Measurements from ENCODE around the gene GPR141. TPM values are rescaled to one million over a fixed set of nuclear protein-coding genes. Genes with fewer than 3 reads are reported as not detected.

Gene GPR141
- total and polyA plus RNA-seq, 2 of the 13 experiments (the other 11 are each of a cell fraction or from before 2014, with no cell fraction given) = not detected

GRCh38 chr7:37769291-37769690 is 85.7 kb downstream of the GPR141 start:
- in situ Hi-C loops (cut with HindIII; ENCODE audit: extremely low pct_ligation_motif_present, low pct_unique_long_range_greater_than_20kb) = no loop called here
- no peaks in the 10 kb centered on the region for H3K4me1 ChIP-seq (ENCODE audit: insufficient read depth, low read length)
- no peak for ATAC-seq
- H3K79me2 ChIP-seq (ENCODE audit: insufficient read depth, low read length) = no peaks in the 10 kb centered on the region
- H3K36me3 ChIP-seq (replicated peaks in 1 of 2; ENCODE audit: control insufficient read depth in 1 of 2, insufficient read depth in 2 of 2, low read length in 2 of 2) = no peaks in the 10 kb centered on the region
- CTCF ChIA-PET (ENCODE audit: low intra/inter-chr PET ratio, low total read pairs) = no interaction called here
- no peak overlapping the region for H2AFZ ChIP-seq (ENCODE audit: low read length)
- H4K20me1 ChIP-seq (ENCODE audit: insufficient read depth, low read length) = no peaks in the 10 kb centered on the region
- no peak for DNase-seq (ENCODE audit: low spot score)
- POLR2A ChIA-PET = no interaction called here
- H3K9me3 ChIP-seq (ENCODE audit: low read length) = no peaks in the 10 kb centered on the region; the same call in 1 of the 2 replicates
- H3K4me2 ChIP-seq (ENCODE audit: low read depth, low read length) = no peak overlapping the region
- FAIRE-seq = no peak
- intact Hi-C loops (cut with micrococcal nuclease; ENCODE audit: unreplicated experiment) = no loop called here
- no peak overlapping the region for H3K9ac ChIP-seq (ENCODE audit: insufficient read depth, low read depth, low read length)
- TF ChIP-seq ZNF282 (IDR thresholded peaks at IDR 0.05; ENCODE audit: partially characterized antibody) = no peak
- no peak for TF ChIP-seq TBL1XR1 (IDR thresholded peaks at IDR 0.05; ENCODE audit: borderline replicate concordance, low read length, partially characterized antibody)
- TF ChIP-seq SUZ12 (IDR thresholded peaks at IDR 0.05; ENCODE audit: low read depth, low read length) = no peak
- TF ChIP-seq MBNL3 (CRISPR knock-in tag; conservative IDR thresholded peaks at IDR 0.05) = no peak
- no peak for TF ChIP-seq ZNF451 (CRISPR knock-in tag; IDR thresholded peaks at IDR 0.05)
- no peak for TF ChIP-seq ELF1 (CRISPR knock-in tag; IDR thresholded peaks at IDR 0.05)
- TF ChIP-seq ZNF569 (CRISPR knock-in tag; IDR thresholded peaks at IDR 0.05; ENCODE audit: borderline replicate concordance) = no peak
- no peak for TF ChIP-seq GABPB1 (CRISPR knock-in tag; IDR thresholded peaks at IDR 0.05)
- TF ChIP-seq ONECUT2 (CRISPR knock-in tag; IDR thresholded peaks at IDR 0.05) = no peak
- TF ChIP-seq SP2 (CRISPR knock-in tag; IDR thresholded peaks at IDR 0.05) = no peak
- TF ChIP-seq KDM3A (CRISPR knock-in tag; IDR thresholded peaks at IDR 0.05; ENCODE audit: low read depth) = no peak
- no peak for TF ChIP-seq ZNF768 (CRISPR knock-in tag; IDR thresholded peaks at IDR 0.05)
- no peak for TF ChIP-seq ZNF770 (CRISPR knock-in tag; IDR thresholded peaks at IDR 0.05)
- TF ChIP-seq FOXK1 (CRISPR knock-in tag; IDR thresholded peaks at IDR 0.05; ENCODE audit: borderline replicate concordance, low read depth) = no peak
- TF ChIP-seq RBM39 (IDR thresholded peaks at IDR 0.05; ENCODE audit: low read depth, low read length, poor library complexity, severe bottlenecking) = no peak
- no peak for TF ChIP-seq MAFK (conservative IDR thresholded peaks at IDR 0.05 in 1 of 2, IDR thresholded peaks at IDR 0.05 in 1 of 2; ENCODE audit: low read length in 2 of 2)
- TF ChIP-seq ZNF629 (CRISPR knock-in tag; conservative IDR thresholded peaks at IDR 0.05) = no peak
- no peak overlapping the region for H3K4me3 ChIP-seq (replicated peaks in 1 of 3; ENCODE audit: insufficient read depth in 1 of 3, low read depth in 2 of 3, low read length in 3 of 3)
- no TSS peak for BruUV-seq (replicated peaks)
- no peak overlapping the region for H3K27ac ChIP-seq (ENCODE audit: extremely low read length, insufficient read depth, low read length)
- no peaks in the 10 kb centered on the region for H3K27me3 ChIP-seq (ENCODE audit: control insufficient read depth in 1 of 2, insufficient read depth in 2 of 2, low read length in 2 of 2)
- 0% methylated on average over 1 of the region's 1 CpG for WGBS (ENCODE audit: low lambda C conversion rate)
